Karpas-422 (cell line): ENCODE measurements around the gene MANEA. TPM values are rescaled to one million over a fixed set of nuclear protein-coding genes. Genes with fewer than 3 reads are reported as not detected.

ENCODE experiments used
- DNase-seq: peaks from one replicate; pipeline ENCODE4 v3.0.0-alpha.2; 2015
- H2AFZ ChIP-seq: fragments of 200-600 bp; sonication (generic); 2 replicates; pipeline ENCODE4 v1.6.1; 2014; ENCODE audit warnings: antibody characterized with exemption, low read length, mixed read lengths
- H3K27ac ChIP-seq: fragments of 200-600 bp; sonication (generic); 2 replicates; pipeline ENCODE4 v1.5.1; 2014; ENCODE audit warnings: mild to moderate bottlenecking, low read length, moderate library complexity
- H3K27me3 ChIP-seq: fragments of 200-600 bp; sonication (generic); 2 replicates; pipeline ENCODE4 v1.6.1; 2014; ENCODE audit warnings: low read length, mixed read lengths
- H3K36me3 ChIP-seq: fragments of 200-600 bp; sonication (generic); 2 replicates; pipeline ENCODE4 v1.6.1; 2014; ENCODE audit warnings: low read length, mixed read lengths; ENCODE audit not compliant: insufficient read depth
- H3K4me1 ChIP-seq: fragments of 200-600 bp; sonication (generic); 2 replicates; pipeline ENCODE4 v1.6.1; 2014; ENCODE audit warnings: mild to moderate bottlenecking, low read length, mixed read lengths
- H3K4me2 ChIP-seq: fragments of 200-600 bp; sonication (generic); 2 replicates; pipeline ENCODE4 v1.6.1; 2014; ENCODE audit warnings: low read length, low read depth, mild to moderate bottlenecking; ENCODE audit not compliant: poor library complexity, severe bottlenecking
- H3K4me3 ChIP-seq: fragments of 200-600 bp; sonication (generic); 2 replicates; pipeline ENCODE4 v1.5.1; 2014; ENCODE audit warnings: mild to moderate bottlenecking, antibody characterized with exemption, low read length, mixed read lengths
- H3K79me2 ChIP-seq: fragments of 200-600 bp; sonication (generic); 2 replicates; pipeline ENCODE4 v1.6.1; 2014; ENCODE audit warnings: mild to moderate bottlenecking, low read length, mixed read lengths
- H3K9ac ChIP-seq: fragments of 200-600 bp; sonication (generic); 2 replicates; pipeline ENCODE4 v1.6.0; 2014; ENCODE audit warnings: low read length
- H3K9me2 ChIP-seq: fragments of 200-600 bp; sonication (generic), shearing (Covaris generic); replicated peaks from 2 replicates; pipeline ENCODE4 v1.6.0; 2014; ENCODE audit warnings: mild to moderate bottlenecking, low read length, moderate library complexity; ENCODE audit not compliant: insufficient read depth
- H3K9me3 ChIP-seq: fragments of 300-700, 200-600 bp; sonication (generic); 2 replicates; pipeline ENCODE4 v1.6.1; 2014; ENCODE audit warnings: low read length, mixed read lengths
- H4K20me1 ChIP-seq: fragments of 200-600 bp; sonication (generic); 2 replicates; pipeline ENCODE4 v1.6.1; 2014; ENCODE audit warnings: mild to moderate bottlenecking, antibody characterized with exemption, low read length, low read depth; ENCODE audit not compliant: insufficient read depth
- total RNA-seq: library from RNA; depleted of rRNA; stranded (reverse); fragments of >200 nt; shearing (Covaris generic); gene quantifications from 2 replicates; pipeline ENCODE4 v1.2.3, GENCODE V29; 2014; ENCODE audit warnings: low replicate concordance

The MANEA gene
- total RNA-seq, 1 experiment from 2014 or later = 33.4 TPM

DNA sequence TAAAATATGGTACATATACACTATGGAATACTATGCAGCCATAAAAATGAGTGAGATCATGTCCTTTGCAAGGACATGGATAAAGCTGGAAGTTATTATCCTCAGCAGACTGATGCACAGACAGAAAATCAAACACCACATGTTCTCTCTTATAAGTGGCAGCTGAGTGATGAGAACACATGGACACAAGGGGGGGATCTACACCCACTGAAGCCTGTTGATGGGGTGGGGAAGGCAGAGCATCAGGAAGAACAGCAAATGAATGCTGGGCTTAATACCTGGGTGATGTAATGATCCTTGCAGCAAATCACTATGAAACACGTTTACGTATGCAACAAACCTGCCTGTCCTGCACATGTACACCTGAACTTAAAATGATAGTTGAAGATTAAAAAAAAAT lies 71.3 kb downstream of the MANEA start:
- peak; percentile 55 for DNase-seq
- H3K4me3 ChIP-seq = no peak overlapping the region
- H3K4me2 ChIP-seq = no peak overlapping the region
- H4K20me1 ChIP-seq = no peaks in the 10 kb centered on the region
- no peaks in the 10 kb centered on the region for H3K4me1 ChIP-seq
- no peaks in the 10 kb centered on the region for H3K27me3 ChIP-seq
- H3K9me3 ChIP-seq = no peaks in the 10 kb centered on the region
- H3K9me2 ChIP-seq = no peaks in the 10 kb centered on the region
- H3K36me3 ChIP-seq = no peaks in the 10 kb centered on the region
- H2AFZ ChIP-seq = no peak overlapping the region
- no peaks in the 10 kb centered on the region for H3K79me2 ChIP-seq
- no peak overlapping the region for H3K27ac ChIP-seq
- no peak overlapping the region for H3K9ac ChIP-seq

DNA sequence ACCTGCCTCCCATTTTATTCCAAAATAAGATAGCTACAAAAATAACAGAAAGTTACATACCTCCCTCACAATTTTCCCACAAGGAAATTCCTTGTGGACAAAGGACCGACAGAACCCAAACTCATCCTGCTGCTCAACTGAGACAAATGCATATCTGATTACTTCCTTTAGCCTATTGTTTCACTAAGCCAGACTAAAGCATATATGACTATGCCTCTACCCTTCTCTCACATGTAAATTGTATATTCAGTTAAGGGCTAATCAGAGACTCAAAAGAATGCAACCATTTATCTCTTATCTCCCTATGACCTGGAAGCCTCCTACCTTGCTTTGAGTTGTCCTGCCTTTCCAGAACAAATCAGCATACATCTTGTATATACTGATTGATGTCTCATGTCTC lies 72.1 kb downstream of the MANEA start:
- Histone ChIP-seq H2AFZ (no peak overlapping the region), H3K9me2 (no peaks in the 10 kb centered on the region), H3K4me1 (no peaks in the 10 kb centered on the region), H3K9ac (no peak overlapping the region), H4K20me1 (no peaks in the 10 kb centered on the region), H3K27me3 (no peaks in the 10 kb centered on the region), H3K79me2 (no peaks in the 10 kb centered on the region), H3K36me3 (no peaks in the 10 kb centered on the region), H3K9me3 (no peaks in the 10 kb centered on the region), H3K4me2 (no peak overlapping the region), H3K27ac (no peak overlapping the region), H3K4me3 (no peak overlapping the region)
- no peak for DNase-seq

DNA sequence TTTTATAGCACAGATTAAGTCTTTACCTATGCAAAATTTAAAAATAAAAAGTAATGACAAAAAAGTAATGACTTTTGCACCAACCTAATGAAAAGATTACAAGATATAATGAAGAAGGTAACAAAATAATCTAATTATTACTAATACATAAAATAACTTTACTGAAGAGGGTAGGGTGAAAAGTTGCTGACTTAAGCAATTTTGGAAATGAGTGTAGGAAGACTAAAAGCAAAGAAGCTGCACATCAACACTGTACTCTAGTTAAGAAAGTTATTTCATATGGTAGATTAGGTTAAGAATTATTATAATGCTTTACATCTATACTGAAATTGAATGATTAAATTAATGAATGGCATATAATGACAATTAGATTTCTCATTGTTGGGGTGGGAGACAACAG lies 76.8 kb downstream of the MANEA start:
- H3K27ac ChIP-seq = no peak overlapping the region
- H3K36me3 ChIP-seq = no peaks in the 10 kb centered on the region
- H3K9me3 ChIP-seq = no peaks in the 10 kb centered on the region
- H3K4me1 ChIP-seq = no peaks in the 10 kb centered on the region
- H3K9ac ChIP-seq = no peak overlapping the region
- no peak for DNase-seq
- H3K4me3 ChIP-seq = no peak overlapping the region
- H3K79me2 ChIP-seq = no peaks in the 10 kb centered on the region
- no peaks in the 10 kb centered on the region for H3K27me3 ChIP-seq
- no peaks in the 10 kb centered on the region for H4K20me1 ChIP-seq
- no peak overlapping the region for H2AFZ ChIP-seq
- H3K9me2 ChIP-seq = no peaks in the 10 kb centered on the region
- no peak overlapping the region for H3K4me2 ChIP-seq

DNA sequence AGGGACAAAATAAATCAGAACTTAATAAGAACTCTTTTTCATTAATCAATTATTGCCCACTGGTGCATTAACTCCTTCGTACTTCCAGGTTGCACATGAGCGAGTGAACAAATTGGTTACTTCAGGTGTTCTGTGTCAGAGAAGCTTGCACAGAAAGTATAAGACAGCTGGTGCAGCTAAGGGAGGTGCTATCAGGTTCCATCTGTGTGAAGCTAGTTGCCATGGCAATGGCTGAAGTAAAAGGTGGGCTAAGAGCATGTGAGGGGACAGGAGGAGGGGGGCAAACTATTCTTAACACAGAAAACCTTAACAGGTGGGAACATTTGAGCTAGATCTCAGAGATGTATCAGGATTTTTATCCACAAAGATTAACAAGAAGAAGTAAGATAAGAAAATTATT lies 81.6 kb downstream of the MANEA start:
- Histone ChIP-seq H3K9me3 (no peaks in the 10 kb centered on the region), H4K20me1 (no peaks in the 10 kb centered on the region), H2AFZ (no peak overlapping the region), H3K9me2 (no peaks in the 10 kb centered on the region), H3K4me3 (no peak overlapping the region), H3K36me3 (no peaks in the 10 kb centered on the region), H3K4me2 (no peak overlapping the region), H3K4me1 (no peaks in the 10 kb centered on the region), H3K27me3 (no peaks in the 10 kb centered on the region), H3K9ac (no peak overlapping the region), H3K27ac (no peak overlapping the region), H3K79me2 (no peaks in the 10 kb centered on the region)
- no peak for DNase-seq
